Sigmoid colon (tissue), 7 donors: ENCODE measurements around the gene DNAH12. TPM values are rescaled to one million over a fixed set of nuclear protein-coding genes. Genes with fewer than 3 reads are reported as not detected.

Source experiments
- DNase-seq: peaks from one replicate; pipeline ENCODE4 v3.0.0-alpha.2; 2019
- H3K27ac ChIP-seq, 4 donors: fragments of 200-600 bp; sonication (generic); one replicate each; pipeline ENCODE4 v1.5.1; 2016 to 2019; ENCODE audit warnings: mild to moderate bottlenecking in 1 of 4
- H3K27me3 ChIP-seq, 3 donors: fragments of 200-600 bp; sonication (generic); one replicate each; pipeline ENCODE4 v1.5.1; 2019; ENCODE audit warnings: mild to moderate bottlenecking in 1 of 3
- H3K36me3 ChIP-seq, 4 donors: fragments of 200-600 bp; sonication (generic); one replicate each; pipeline ENCODE4 v1.5.1; 2016 to 2019
- H3K4me1 ChIP-seq, 4 donors: fragments of 200-600 bp; sonication (generic); one replicate each; pipeline ENCODE4 v1.5.1; 2017 to 2019
- H3K4me3 ChIP-seq, 4 donors: fragments of 200-600 bp; sonication (generic); one replicate each; pipeline ENCODE4 v1.5.1; 2017 to 2019; ENCODE audit warnings: mild to moderate bottlenecking in 2 of 4, moderate library complexity in 1 of 4
- H3K9me3 ChIP-seq, 4 donors: fragments of 200-600 bp in 3 of 4; sonication (generic) in 3 of 4; one replicate each; pipeline versions ENCODE4 v1.5.1 to v1.6.1; 2013 to 2019
- CTCF ChIP-seq, 4 experiments: fragments of 450-650 bp in 3 of 4; fragments of 200-600 bp in 1 of 4; IDR thresholded peaks; one replicate each; pipeline ENCODE4 v1.5.1; 2016 to 2019; ENCODE audit warnings: antibody characterized with exemption in 4 of 4, mild to moderate bottlenecking in 3 of 4, moderate library complexity in 2 of 4
- EP300 ChIP-seq, 4 donors: sonication (generic); formaldehyde crosslinking; IDR thresholded peaks; one replicate each; pipeline ENCODE4 v1.6.1; 2017; ENCODE audit warnings: antibody characterized with exemption in 4 of 4
- POLR2A ChIP-seq, 2 donors: fragments of 450-650 bp; IDR thresholded peaks; one replicate each; pipeline ENCODE4 v1.6.1; 2016; ENCODE audit warnings: antibody characterized with exemption in 2 of 2, mild to moderate bottlenecking in 2 of 2, moderate library complexity in 2 of 2
- POLR2AphosphoS5 ChIP-seq, 4 donors: sonication (generic); formaldehyde crosslinking; IDR thresholded peaks; one replicate each; pipeline ENCODE4 v1.6.1; 2017; ENCODE audit warnings: antibody characterized with exemption in 4 of 4
- WGBS, 2 donors: extraction: QIAGEN DNeasy Blood & Tissue Kit; methylation state at CpG; one replicate each; pipeline ENCODE4 v1.1.7; 2013; 5-methylcytosine and 5-hydroxymethylcytosine counted together
- intact Hi-C: fragments of 100-400 bp; cut with DNase I; formaldehyde crosslinking; loops from one replicate; pipeline ENCODE4 v1.15.1; 2023
- polyA plus RNA-seq, 3 donors: library from polyadenylated mRNA; stranded (reverse); fragments of 200-250 nt; gene quantifications; one replicate each; pipeline ENCODE4 v1.2.3, GENCODE V29; 2013
- total RNA-seq, 4 donors: library from RNA; depleted of rRNA; stranded (reverse); fragments of >200 nt; gene quantifications; one replicate each; pipeline ENCODE4 v1.1.0, GENCODE V29; 2016
- donor health status: healthy with polysubstance abuse.
- donor health status: Bipolar disorder and iron deficiency.
- donor health status: healthy.

DNAH12 gene
- total and polyA plus RNA-seq, 7 donors = 0.16 to 0.28 (median 0.27) TPM; not detected in 4

- 96 to 99% methylated on average over 1 of the region's 1 CpG for WGBS, 2 donors
- Histone ChIP-seq H3K4me3 (no peak overlapping the region), H3K27me3 (no peaks in the 10 kb centered on the region), H3K9me3 (no peaks in the 10 kb centered on the region), H3K36me3 (peaks cover 0 to 45% (median 0%) of the 10 kb centered on the region in 4 donors), H3K27ac (no peak overlapping the region), H3K4me1 (peaks cover 0 to 39% (median 30%) of the 10 kb centered on the region in 4 donors)
- intact Hi-C loops = loop anchor here (5.0 to 10.0 kb wide), 2 partner anchors 198 to 395 kb away; partner anchors contain the start of genes IL17RD and SLMAP
- DNase-seq = no peak
- no peak for TF ChIP-seq POLR2AphosphoS5 (IDR thresholded peaks at IDR 0.05)
- no peak for TF ChIP-seq EP300 (IDR thresholded peaks at IDR 0.05)
- no peak for TF ChIP-seq POLR2A (IDR thresholded peaks at IDR 0.05)
- TF ChIP-seq CTCF (IDR thresholded peaks at IDR 0.05) = no peak
These were observed 15.4 kb upstream of the DNAH12 start for GRCh38 chr3:57559526-57559925.

- TF ChIP-seq CTCF (IDR thresholded peaks at IDR 0.05) (no peak), EP300 (IDR thresholded peaks at IDR 0.05) (no peak), POLR2A (IDR thresholded peaks at IDR 0.05) (no peak), POLR2AphosphoS5 (IDR thresholded peaks at IDR 0.05) (no peak)
- no peak for DNase-seq
- H3K4me1 ChIP-seq = peaks cover 0 to 39% (median 30%) of the 10 kb centered on the region in 4 donors
- no peaks in the 10 kb centered on the region for H3K9me3 ChIP-seq
- intact Hi-C loops = loop anchor here (2.0 to 10.0 kb wide), 3 partner anchors 136 to 392 kb away; partner anchors contain the start of genes DENND6A, IL17RD and SLMAP
- H3K27me3 ChIP-seq = no peaks in the 10 kb centered on the region
- H3K27ac ChIP-seq = peak overlapping the region; percentile 91 to 98 (median 94)
- 0 to 2% methylated on average over 29 of the region's 29 CpGs for WGBS, 2 donors
- peak overlapping the region; percentile 80 to 93 (median 90) for H3K4me3 ChIP-seq
- peaks cover 0 to 29% (median 0%) of the 10 kb centered on the region in 4 donors for H3K36me3 ChIP-seq
These were observed 13.0 kb upstream of the DNAH12 start for GRCh38 chr3:57557085-57557537.

GRCh38 chr3:57556459-57557084, 12.4 kb upstream of the DNAH12 start:
- TF ChIP-seq CTCF (IDR thresholded peaks at IDR 0.05) = no peak
- no peak for TF ChIP-seq POLR2AphosphoS5 (IDR thresholded peaks at IDR 0.05)
- TF ChIP-seq POLR2A (IDR thresholded peaks at IDR 0.05) = no peak
- TF ChIP-seq EP300 (IDR thresholded peaks at IDR 0.05) = no peak
- H3K9me3 ChIP-seq = no peaks in the 10 kb centered on the region
- no peaks in the 10 kb centered on the region for H3K27me3 ChIP-seq
- peak overlapping the region; percentile 91 to 98 (median 94) for H3K27ac ChIP-seq
- H3K36me3 ChIP-seq = peaks cover 0 to 24% (median 0%) of the 10 kb centered on the region in 4 donors
- H3K4me3 ChIP-seq = peak overlapping the region; percentile 80 to 93 (median 90)
- DNase-seq = peak; percentile 71
- intact Hi-C loops = loop anchor here (2.0 to 10.0 kb wide), 3 partner anchors 136 to 392 kb away; partner anchors contain the start of genes DENND6A, IL17RD and SLMAP
- 0% methylated on average over 54 of the region's 54 CpGs for WGBS, 2 donors
- peaks cover 0 to 39% (median 30%) of the 10 kb centered on the region in 4 donors for H3K4me1 ChIP-seq

- Histone ChIP-seq H3K27ac (peak within 1 kb of the TSS; percentile 91 to 98 (median 94)), H3K4me3 (peak within 1 kb of the TSS; percentile 80 to 93 (median 90)), H3K4me1 (peaks cover 0 to 39% (median 30%) of the 10 kb centered on the region in 4 donors), H3K36me3 (peaks cover 0 to 17% (median 0%) of the 10 kb centered on the region in 4 donors), H3K9me3 (no peaks in the 10 kb centered on the region), H3K27me3 (no peaks in the 10 kb centered on the region)
- TF ChIP-seq POLR2AphosphoS5 (IDR thresholded peaks at IDR 0.05) (peak; percentile 53 to 95 (median 88)), EP300 (IDR thresholded peaks at IDR 0.05) (no peak), POLR2A (IDR thresholded peaks at IDR 0.05) (peak; percentile 62 to 83)
- intact Hi-C loops = loop anchor here (1.0 to 10.0 kb wide), 4 partner anchors 41 to 391 kb away; partner anchors contain the start of genes ARF4, DENND6A, IL17RD and SLMAP
- 0% methylated on average over 54 of the region's 54 CpGs for WGBS, 2 donors
- peak; percentile 92 for DNase-seq
These were observed 11.8 kb upstream of the DNAH12 start, which contains the start of gene PDE12 for GRCh38 chr3:57555738-57556458. PDE12 (plus strand) TSS chr3:57556274; CDS start chr3:57556380, 106 bp downstream.
